ENCODE measurements around the gene SPACA6.

The SPACA6 gene

DNA sequence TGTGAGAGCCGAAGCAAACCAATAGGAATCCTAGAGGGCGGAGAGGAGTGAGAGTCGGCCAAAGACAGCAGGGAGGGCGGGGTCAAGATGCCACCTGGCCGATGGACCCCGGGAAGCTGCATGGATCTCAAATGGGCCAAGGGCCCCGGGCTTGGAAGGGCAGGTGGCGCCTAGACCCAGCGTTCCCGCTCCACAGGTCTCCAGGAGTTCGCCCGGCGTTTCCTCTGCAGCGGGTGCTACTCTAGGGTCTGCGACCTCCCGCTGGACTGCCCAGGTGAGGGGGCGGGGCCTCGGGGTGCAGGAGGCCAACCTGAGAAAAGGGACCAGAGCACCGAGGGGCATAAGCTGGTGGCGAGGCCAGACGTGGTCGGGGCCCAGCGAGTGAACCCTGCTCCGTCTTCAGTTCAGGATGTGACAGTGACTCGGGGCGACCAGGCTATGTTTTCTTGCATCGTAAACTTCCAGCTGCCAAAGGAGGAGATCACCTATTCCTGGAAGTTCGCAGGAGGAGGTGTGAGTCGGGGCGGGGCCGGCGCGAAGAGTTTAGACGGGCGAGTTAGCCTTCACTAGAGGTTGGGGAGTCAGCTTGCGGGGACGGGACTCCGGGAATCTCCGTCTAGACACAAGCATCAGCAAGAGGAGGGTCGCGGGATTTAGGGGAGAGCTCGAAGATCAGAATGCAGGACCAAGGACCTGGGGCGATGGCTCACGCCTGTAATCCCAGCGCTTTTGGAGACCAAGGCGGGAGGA, 9.9 kb downstream of the SPACA6 start:
- DNase-seq (ENCODE audit: low spot score) = no peak
- no peak for TF ChIP-seq CTCF (IDR thresholded peaks at IDR 0.05; ENCODE audit: extremely low read depth, insufficient read depth, missing control alignments)
- in situ Hi-C loops (cut with MboI; ENCODE audit: low pct_unique_long_range_greater_than_20kb, low sequenced_read_pairs, unreplicated experiment) = no loop called here

- peak; percentile 46 for TF ChIP-seq CTCF (IDR thresholded peaks at IDR 0.05; ENCODE audit: extremely low read depth, insufficient read depth, missing control alignments)
- in situ Hi-C loops (cut with MboI; ENCODE audit: low pct_unique_long_range_greater_than_20kb, low sequenced_read_pairs, unreplicated experiment) = no loop called here
- DNase-seq (ENCODE audit: low spot score) = peak; percentile 98
These were observed 10.7 kb downstream of the SPACA6 start for GRCh38 chr19:51703575-51704515.

GRCh38 chr19:51704626-51705025, 11.5 kb downstream of the SPACA6 start:
- in situ Hi-C loops (cut with MboI; ENCODE audit: low pct_unique_long_range_greater_than_20kb, low sequenced_read_pairs, unreplicated experiment) = no loop called here
- no peak for TF ChIP-seq CTCF (IDR thresholded peaks at IDR 0.05; ENCODE audit: extremely low read depth, insufficient read depth, missing control alignments)

GRCh38 chr19:51706296-51706695, 13.2 kb downstream of the SPACA6 start:
- DNase-seq (ENCODE audit: low spot score) = no peak
- no peak for TF ChIP-seq CTCF (IDR thresholded peaks at IDR 0.05; ENCODE audit: extremely low read depth, insufficient read depth, missing control alignments)
- in situ Hi-C loops (cut with MboI; ENCODE audit: low pct_unique_long_range_greater_than_20kb, low sequenced_read_pairs, unreplicated experiment) = no loop called here

More at GRCh38 chr19:51704626-51705025, 11.5 kb downstream of the SPACA6 start:
- DNase-seq (ENCODE audit: low spot score) = no peak

- no peak for DNase-seq (ENCODE audit: low spot score)
- no peak for TF ChIP-seq CTCF (IDR thresholded peaks at IDR 0.05; ENCODE audit: extremely low read depth, insufficient read depth, missing control alignments)
- in situ Hi-C loops (cut with MboI; ENCODE audit: low pct_unique_long_range_greater_than_20kb, low sequenced_read_pairs, unreplicated experiment) = no loop called here
These were observed 13.8 kb downstream of the SPACA6 start for GRCh38 chr19:51706885-51707284.

DNA sequence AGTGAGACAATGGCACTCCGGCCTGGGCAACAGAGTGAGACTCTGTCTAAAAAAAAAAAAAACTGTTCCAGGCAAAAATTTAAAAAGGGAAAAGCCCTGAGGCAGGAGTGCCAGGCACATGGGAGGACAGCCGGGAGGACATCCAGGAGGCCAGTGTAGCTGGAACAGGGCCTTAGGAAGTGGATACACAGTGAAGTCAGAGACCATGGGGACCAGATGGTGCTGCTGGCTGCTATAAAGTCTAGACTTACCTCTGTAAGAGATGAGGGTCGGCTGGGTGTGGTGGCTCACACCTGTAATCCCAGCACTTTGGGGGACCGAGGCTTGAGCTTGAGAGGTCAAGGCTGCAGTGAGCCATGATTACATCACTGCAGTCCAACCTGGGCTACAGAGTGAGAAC, 15.7 kb downstream of the SPACA6 start:
- TF ChIP-seq CTCF (IDR thresholded peaks at IDR 0.05; ENCODE audit: extremely low read depth, insufficient read depth, missing control alignments) = no peak
- no peak for DNase-seq (ENCODE audit: low spot score)
- in situ Hi-C loops (cut with MboI; ENCODE audit: low pct_unique_long_range_greater_than_20kb, low sequenced_read_pairs, unreplicated experiment) = no loop called here
